PC-3 (cell line): ENCODE results near the gene PDHA1.

ENCODE experiments used
- CTCF ChIP-seq: fragments of 300-600 bp; sonication (generic); conservative IDR thresholded peaks from 2 replicates; pipeline ENCODE4 v1.5.1; 2017; ENCODE audit warnings: antibody characterized with exemption, low read depth, mild to moderate bottlenecking, low read length
- EZH2 ChIP-seq: fragments of 300-600 bp; sonication (generic); IDR thresholded peaks from one replicate; pipeline ENCODE4 v1.6.1; 2017; ENCODE audit warnings: antibody characterized with exemption, mild to moderate bottlenecking, low read length; ENCODE audit not compliant: unreplicated experiment
- EZH2phosphoT487 ChIP-seq: fragments of 300-600 bp; sonication (generic); IDR thresholded peaks from 2 replicates; pipeline ENCODE4 v1.6.1; 2018; ENCODE audit warnings: mild to moderate bottlenecking, antibody characterized with exemption, low read length, borderline replicate concordance

GRCh38 chrX:19373351-19373891 is 29.7 kb downstream of the PDHA1 start:
- no peak for TF ChIP-seq CTCF
- TF ChIP-seq EZH2: no peak
- no peak for TF ChIP-seq EZH2phosphoT487
